ENCODE measurements around the gene IGSF8. TPM values are rescaled to one million over a fixed set of nuclear protein-coding genes. Genes with fewer than 3 reads are reported as not detected.
"Not testable (repeated sequence)": the region's sequence is repeated elsewhere in the genome, so short reads cannot be mapped to it uniquely, and the experiment has no call there.

Gene IGSF8
- total RNA-seq, 1 donor from 2014 or later: 13.4 TPM

GRCh38 chr1:160064164-160064563, 34.3 kb downstream of the IGSF8 start:
- DNase-seq: no peak

DNA sequence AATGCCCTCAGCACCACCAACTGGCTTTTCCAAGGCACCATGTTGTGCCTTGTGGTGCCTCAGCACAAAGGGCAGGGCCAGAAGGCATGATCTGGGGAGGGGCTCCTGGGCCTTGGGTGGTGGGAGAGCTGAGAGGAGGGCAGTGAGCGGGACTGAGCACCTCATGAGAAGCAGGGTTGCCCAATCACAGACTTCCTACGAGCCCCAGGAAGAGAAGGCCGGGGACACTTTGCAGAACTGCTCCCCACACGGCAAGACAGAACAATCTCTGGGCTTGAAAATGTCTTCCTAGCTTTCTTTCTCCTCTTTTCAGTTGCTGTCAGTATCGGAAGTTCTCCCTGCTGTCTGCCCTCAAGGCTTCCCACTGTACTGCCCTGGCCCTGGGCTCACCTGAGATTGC, 35.2 kb downstream of the IGSF8 start:
- DNase-seq: no peak

GRCh38 chr1:160062230-160062532, 36.2 kb downstream of the IGSF8 start:
- DNase-seq: no peak

DNA sequence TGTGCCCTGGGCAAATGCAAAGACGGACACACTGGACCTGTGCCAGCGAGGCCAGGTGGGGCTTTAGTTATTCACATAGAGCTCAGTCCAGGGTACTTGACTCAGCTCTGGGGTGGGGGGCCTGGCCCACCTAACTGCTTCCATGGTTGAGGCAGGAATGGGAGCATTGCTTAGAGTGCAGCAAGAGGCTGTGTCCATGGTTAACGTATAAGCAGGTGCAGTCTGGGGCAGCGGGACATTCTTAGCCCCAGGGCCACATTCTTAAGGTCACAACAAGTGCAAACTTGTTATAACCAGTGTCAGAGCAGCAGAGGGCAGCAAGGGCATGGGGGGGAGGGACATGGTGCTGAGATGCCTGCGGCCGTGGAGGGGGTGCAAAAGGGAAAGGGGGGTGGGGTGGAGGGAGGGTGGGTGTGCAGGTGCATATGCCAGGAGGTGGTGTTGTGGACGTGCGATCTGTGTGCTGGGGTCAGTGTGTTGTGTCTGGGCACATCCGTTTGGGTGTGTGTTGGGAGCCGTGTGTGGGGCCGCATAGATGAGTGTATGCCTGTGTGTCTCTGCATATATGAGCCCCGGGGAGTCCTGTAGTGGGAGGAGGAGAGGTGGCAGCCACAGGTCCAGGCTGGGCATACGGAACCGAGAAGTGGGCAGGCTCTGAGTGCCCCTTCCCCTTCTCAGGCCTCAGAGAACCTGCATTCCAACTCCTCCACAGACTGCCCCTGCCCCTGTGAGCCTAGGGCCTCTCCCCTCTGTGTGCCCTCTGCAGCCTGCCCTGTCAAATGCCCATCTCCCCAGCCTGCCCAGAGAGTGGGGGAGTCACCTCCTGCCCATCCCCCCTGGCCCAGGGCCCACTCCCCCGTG, 36.8 kb downstream of the IGSF8 start:
- DNase-seq: no peak

- peak; percentile 21 for DNase-seq
Measured at GRCh38 chr1:160058087-160058486, 40.3 kb downstream of the IGSF8 start.

DNA sequence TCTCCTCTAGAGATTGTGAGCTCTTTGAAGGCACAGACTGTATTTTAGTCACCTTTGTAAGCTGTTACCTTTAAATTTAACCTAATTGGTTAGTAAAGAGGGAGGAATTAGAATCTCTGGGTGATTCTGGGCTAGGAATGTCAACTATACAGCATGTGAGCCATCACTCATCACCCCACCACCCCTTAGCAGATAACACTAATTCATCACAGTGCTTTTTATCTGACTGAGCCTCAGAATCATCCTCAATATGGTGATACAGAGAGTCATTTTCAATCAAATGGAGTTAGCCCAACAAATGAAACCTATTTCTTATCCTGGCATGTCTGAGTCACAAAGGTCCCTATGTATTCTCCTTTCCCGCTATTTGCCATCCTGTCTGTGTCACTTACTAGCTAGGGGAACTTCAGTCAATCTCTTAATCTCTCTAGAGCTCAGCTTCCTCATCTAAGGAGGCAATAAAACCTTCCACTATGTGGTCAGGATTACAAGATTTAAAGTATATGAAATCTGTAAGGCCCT, 41.7 kb downstream of the IGSF8 start:
- DNase-seq: no peak

DNA sequence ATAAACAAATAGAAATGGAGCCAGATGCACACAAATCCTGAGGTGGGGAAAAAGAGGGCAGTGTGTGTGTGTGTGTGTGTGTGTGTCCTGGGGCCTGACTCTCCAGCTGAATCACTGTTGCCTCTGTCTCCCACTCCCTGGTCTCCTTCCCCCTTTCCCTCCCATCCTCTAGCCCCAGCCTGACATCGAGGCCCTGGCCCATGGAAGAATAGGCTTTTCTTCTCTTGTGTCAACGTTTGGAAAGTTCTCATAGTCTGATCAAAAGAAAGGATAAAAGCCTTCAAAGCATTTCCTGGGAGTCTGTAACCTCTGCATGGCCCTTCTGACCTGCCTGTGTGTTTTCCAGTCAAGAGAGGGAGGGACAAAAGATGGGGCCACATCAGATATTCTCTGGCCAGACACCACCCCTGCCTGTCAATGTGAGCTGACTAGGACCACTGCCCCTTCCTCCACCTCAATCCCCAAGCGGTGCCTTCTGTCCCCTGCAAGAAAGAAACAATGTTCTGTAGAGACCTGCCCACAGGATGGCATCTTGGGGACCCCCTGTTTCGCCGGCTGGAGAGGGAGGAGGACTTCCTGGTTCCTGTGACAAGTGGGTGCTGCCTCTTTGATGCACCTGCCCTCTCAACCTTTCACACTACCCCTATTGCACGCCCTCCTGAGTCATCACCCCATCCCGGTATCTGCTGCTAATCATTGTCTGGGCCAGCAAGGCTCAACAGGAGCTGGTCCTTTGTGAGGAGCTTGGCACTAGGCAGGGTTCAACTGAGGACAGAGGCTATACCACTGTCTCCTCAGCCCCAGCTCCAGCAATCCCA, 44.7 kb downstream of the IGSF8 start:
- no peak for DNase-seq

- no peak for DNase-seq
Measured at GRCh38 chr1:160052936-160053335, 45.5 kb downstream of the IGSF8 start.

- no peak for DNase-seq
Measured at GRCh38 chr1:160050619-160051018, 47.8 kb downstream of the IGSF8 start.

GRCh38 chr1:160050182-160050581, 48.2 kb downstream of the IGSF8 start:
- not testable (repeated sequence) for DNase-seq

DNA sequence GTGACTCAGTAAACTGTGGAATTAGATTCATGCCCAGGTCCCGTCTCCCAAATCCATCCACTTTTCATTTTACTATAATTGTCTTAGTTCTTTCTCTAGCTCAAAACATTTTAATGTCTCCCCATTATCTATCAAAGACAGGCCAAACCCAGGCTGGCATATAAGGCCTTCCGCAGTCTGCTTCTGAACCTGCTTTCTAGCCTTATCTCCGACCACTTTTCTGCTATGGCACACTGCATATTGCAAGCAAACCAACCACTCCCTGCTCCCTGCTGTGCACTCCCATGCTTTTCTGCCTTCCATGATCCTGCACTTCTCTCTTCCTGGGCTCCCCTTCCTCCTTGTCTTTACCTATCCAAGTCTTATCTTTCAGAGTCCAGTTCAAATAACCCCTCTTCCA, 49.3 kb downstream of the IGSF8 start:
- DNase-seq: no peak

DNA sequence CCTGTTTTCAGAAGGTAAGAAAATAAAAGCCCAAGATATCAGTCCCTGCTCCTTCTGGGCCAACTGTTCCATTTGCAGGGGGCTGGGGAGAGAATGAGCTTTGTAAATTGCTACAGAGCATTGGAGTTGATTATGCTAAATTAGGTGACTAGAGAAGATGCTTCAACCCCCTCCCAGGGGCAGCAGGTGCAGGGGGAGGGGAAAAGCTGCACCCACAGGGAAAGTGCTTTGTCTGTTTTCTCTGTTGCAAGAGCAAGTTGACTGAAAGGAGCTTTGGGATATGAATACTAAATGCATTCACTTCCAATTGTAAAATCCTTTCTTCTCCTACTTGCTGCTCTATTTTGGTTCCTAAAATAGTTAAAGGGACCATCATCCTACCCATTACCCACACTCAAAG, 50.1 kb downstream of the IGSF8 start:
- no peak for DNase-seq

DNA sequence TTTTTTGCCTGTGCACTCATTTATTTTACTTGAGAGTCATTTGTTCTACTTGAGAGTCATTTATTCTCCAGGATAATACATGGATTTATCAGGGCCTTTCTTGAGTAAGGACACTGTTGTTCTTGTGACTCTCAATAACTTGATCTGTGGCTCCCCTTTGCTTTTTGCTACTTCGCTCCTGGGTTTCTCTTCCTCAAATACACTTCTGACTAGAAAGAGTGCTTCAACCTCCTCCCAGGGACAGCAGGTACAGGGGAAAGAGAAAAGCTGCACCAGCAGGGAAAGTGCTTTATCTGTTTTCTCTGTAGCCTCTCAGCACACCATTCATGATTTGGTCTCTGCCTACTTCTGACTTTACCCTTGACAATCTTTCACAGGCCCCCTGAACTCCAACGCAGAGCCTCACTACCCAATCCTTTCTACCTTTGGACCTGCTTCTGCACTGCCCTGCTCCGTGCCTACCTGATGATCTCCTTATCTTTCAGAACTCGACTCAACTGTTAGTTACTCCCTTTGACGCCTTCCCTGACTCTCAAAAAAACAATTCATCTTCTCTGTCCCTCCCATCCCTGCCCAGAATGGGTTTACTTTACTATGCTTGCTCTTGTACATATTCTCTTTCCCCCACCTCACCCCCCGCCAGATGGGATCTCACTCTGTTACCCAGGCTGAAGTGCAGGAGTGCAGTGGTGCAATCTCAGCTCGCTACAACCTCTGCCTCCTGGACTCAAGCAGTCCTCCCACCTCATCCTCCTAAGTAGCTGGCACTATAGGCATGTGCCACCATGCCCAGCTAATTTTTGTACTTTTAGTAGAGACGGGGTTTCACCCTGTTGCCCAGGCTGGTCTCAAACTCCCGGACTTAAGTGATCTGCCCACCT, 51.1 kb downstream of the IGSF8 start:
- DNase-seq: no peak

DNA sequence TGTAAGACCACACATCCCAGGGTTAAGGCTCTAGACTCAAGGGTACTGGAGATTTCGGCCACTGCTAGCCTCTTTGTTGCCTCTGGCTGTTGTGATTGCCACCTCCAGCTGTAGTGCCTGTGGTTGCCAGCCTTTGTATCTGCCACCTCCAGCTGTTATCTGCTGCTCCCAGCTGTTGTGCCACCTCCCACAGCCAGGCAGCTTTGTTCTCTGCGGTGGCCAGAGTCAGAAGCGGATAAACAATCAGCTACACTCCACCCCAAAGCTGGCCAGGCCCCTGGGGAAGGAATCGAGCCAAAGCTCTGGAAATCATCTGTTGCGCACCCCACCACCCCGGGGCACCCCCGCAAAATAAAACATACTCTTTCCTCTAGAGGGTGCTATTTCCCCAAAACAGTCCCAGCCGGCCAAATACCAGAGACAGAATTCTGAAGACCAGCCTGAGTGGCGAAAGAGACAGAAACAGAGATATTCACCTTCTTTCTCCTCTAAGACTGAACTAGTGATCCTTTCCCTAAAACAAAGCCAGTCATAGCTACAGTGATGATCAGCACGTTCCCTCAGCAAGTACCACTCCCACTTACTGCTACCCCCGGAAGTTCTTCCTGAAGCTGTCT, 51.8 kb downstream of the IGSF8 start:
- peak; percentile 41 for DNase-seq

DNA sequence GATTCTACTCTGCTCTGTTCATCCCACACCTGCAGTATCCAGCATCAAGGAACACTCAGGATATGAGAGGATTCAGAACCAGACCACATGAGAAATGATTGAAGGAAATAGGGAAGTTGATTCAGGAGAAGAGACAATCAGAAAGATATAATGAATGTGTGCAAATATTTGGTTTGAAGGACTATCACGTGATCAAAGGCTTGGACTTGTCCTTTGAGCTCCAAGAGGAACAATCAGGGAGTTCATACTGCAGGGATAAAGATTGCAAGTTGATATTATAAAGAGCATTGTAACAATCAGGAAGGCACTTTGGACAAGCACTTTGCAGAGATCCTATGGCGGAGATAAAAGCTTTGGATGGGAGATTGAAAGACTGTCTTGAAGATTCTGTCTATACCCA, 52.8 kb downstream of the IGSF8 start:
- no peak for DNase-seq

GRCh38 chr1:160043543-160043942, 54.9 kb downstream of the IGSF8 start:
- DNase-seq: no peak

Other genes with a start within 250 kb of the IGSF8 start
- 0.09 TPM in 1 of 2 replicates, not detected in the other for gene VSIG8, start 236.0 kb downstream of the IGSF8 start, total RNA-seq
- gene CFAP45, start 198.5 kb downstream of the IGSF8 start, total RNA-seq: 0.17 and 0.19 TPM in 2 replicates
- 276 and 348 TPM in 2 replicates for gene TAGLN2, start 173.1 kb downstream of the IGSF8 start, total RNA-seq
- not detected in 2 replicates for gene IGSF9, start 153.0 kb downstream of the IGSF8 start, total RNA-seq
- not detected in 2 replicates for gene SLAMF9, start 144.4 kb downstream of the IGSF8 start, total RNA-seq
- gene PIGM, start 66.6 kb downstream of the IGSF8 start, total RNA-seq: 2.6 and 3.5 TPM in 2 replicates
- not detected in 2 replicates for gene KCNJ10, start 28.5 kb downstream of the IGSF8 start, total RNA-seq
- not detected in 2 replicates for gene KCNJ9, start 17.1 kb downstream of the IGSF8 start, total RNA-seq
- gene ATP1A2, start 17.1 kb upstream of the IGSF8 start, total RNA-seq: not detected in 2 replicates
- not detected in 2 replicates for gene ATP1A4, start 53.0 kb upstream of the IGSF8 start, total RNA-seq
- gene CASQ1, start 92.0 kb upstream of the IGSF8 start, total RNA-seq: not detected in 2 replicates
- 65.2 and 121 TPM in 2 replicates for gene PEA15, start 106.8 kb upstream of the IGSF8 start, total RNA-seq
- gene DCAF8, start 163.9 kb upstream of the IGSF8 start, total RNA-seq: 82.1 and 87.3 TPM in 2 replicates
- gene PEX19, start 186.5 kb upstream of the IGSF8 start, total RNA-seq: 33.9 and 35.4 TPM in 2 replicates
- gene COPA, start 244.6 kb upstream of the IGSF8 start, total RNA-seq: 248 and 276 TPM in 2 replicates
- gene NCSTN, start 244.8 kb upstream of the IGSF8 start, total RNA-seq: 80.2 and 117 TPM in 2 replicates